ENCODE data around the gene KCNQ1OT1. TPM values are rescaled to one million over a fixed set of nuclear protein-coding genes. Genes with fewer than 3 reads are reported as not detected.

The KCNQ1OT1 gene
- total and polyA plus RNA-seq, 9 of the 15 experiments (the other 6 are each of a cell fraction or from before 2014, with no cell fraction given), result 0.04 to 2.3 (median 0.74) TPM

DNA sequence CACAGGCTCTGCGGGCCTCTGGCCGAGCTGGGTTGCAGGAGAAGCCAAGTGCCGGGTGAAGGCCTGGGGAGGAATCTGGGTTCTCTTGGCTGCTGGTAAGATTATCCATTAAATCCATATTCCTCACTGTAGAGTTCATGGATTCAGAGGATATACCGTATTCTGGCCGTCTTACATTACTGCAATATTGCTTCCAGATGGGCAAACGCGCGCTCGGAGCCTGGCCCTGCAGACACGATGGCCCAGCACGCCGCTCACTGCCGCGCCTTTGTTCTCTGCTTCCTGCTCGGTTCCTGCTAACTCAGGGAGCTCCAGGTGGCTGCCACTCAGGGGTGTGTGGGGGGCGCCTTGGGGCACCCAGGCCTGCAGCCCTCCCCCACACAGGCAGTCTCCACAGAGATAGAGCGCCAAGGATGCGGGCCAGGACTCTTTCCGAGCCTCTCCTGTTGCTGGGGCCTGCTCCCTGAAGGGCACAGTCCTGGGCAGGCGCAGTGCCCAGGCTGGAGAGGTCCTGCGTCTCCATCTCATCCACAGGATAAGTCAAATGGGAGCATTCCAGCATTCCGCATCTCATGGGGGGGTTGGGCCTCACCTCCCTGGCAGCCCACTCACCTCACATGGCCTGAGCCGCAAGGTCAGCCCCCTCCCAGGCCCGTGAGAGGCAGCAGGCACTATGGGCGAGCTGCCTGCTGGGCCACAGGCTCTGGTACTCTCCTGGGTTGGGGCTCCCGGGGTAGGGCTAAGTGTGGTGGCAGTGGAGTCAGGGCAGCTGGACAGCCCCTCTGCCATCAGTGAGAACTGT lies 14.1 kb upstream of the KCNQ1OT1 start:
- Histone ChIP-seq H3K27ac (ENCODE audit: extremely low read depth, low read depth, low read length) (no peak overlapping the region), H3K4me1 (replicated peaks in 1 of 2; ENCODE audit: control insufficient read depth in 2 of 2, insufficient read depth in 2 of 2, low read length in 2 of 2) (peaks cover 0 to 6% of the 10 kb centered on the region in 2 experiments; a peak in 4 of 5 replicates), H3K9me3 (replicated peaks; ENCODE audit: control insufficient read depth, insufficient read depth, low read depth, low read length) (no peaks in the 10 kb centered on the region; the same call in 1 of the 2 replicates), H3K27me3 (ENCODE audit: control insufficient read depth in 2 of 2, insufficient read depth in 2 of 2, low read length in 2 of 2) (peaks cover 2 to 56% of the 10 kb centered on the region in 2 experiments; a peak in 3 of 5 replicates), H3K36me3 (ENCODE audit: control insufficient read depth, insufficient read depth, low read length) (no peaks in the 10 kb centered on the region), H3K9ac (ENCODE audit: insufficient read depth in 1 of 2, low read depth in 2 of 2, low read length in 2 of 2) (0 out of 4 replicates have a peak overlapping the region, but pooled peaks of 1 of the 2 experiments have one; percentile 23), H2AFZ (ENCODE audit: low read depth, low read length) (no peak overlapping the region), H3K4me2 (ENCODE audit: insufficient read depth, low read length) (no peak overlapping the region), H3K9me1 (ENCODE audit: control insufficient read depth, insufficient read depth, low read length) (no peaks in the 10 kb centered on the region), H3K79me2 (ENCODE audit: control insufficient read depth, insufficient read depth, low read length) (no peaks in the 10 kb centered on the region), H4K20me1 (replicated peaks; ENCODE audit: control insufficient read depth, insufficient read depth, low read length) (peaks cover 2% of the 10 kb centered on the region; the same call in 1 of the 2 replicates), H3K4me3 (no peak overlapping the region)
- in situ Hi-C loops (cut with MboI) (no loop called here), intact Hi-C loops (cut with micrococcal nuclease) (no loop called here)
- 41% methylated on average over 26 of the region's 26 CpGs for WGBS (ENCODE audit: insufficient coverage, low coverage, missing lambda C conversion rate)
- ChIA-PET CTCF (ENCODE audit: low intra/inter-chr PET ratio) (no interaction called here), POLR2A (interaction anchor here (0.6 to 2.1 kb wide), 3 partner anchors 10 to 14 kb away, joined by 3 to 14 read pairs (median 3); partner anchors contain the start of gene KCNQ1OT1)
- DNase-seq (ENCODE audit: extremely low read depth in 1 of 4, low spot score in 3 of 4) (no peak), FAIRE-seq (no peak), ATAC-seq (no peak)
- no TSS peak for BruUV-seq (replicated peaks)
- TF ChIP-seq, protein P1, sequence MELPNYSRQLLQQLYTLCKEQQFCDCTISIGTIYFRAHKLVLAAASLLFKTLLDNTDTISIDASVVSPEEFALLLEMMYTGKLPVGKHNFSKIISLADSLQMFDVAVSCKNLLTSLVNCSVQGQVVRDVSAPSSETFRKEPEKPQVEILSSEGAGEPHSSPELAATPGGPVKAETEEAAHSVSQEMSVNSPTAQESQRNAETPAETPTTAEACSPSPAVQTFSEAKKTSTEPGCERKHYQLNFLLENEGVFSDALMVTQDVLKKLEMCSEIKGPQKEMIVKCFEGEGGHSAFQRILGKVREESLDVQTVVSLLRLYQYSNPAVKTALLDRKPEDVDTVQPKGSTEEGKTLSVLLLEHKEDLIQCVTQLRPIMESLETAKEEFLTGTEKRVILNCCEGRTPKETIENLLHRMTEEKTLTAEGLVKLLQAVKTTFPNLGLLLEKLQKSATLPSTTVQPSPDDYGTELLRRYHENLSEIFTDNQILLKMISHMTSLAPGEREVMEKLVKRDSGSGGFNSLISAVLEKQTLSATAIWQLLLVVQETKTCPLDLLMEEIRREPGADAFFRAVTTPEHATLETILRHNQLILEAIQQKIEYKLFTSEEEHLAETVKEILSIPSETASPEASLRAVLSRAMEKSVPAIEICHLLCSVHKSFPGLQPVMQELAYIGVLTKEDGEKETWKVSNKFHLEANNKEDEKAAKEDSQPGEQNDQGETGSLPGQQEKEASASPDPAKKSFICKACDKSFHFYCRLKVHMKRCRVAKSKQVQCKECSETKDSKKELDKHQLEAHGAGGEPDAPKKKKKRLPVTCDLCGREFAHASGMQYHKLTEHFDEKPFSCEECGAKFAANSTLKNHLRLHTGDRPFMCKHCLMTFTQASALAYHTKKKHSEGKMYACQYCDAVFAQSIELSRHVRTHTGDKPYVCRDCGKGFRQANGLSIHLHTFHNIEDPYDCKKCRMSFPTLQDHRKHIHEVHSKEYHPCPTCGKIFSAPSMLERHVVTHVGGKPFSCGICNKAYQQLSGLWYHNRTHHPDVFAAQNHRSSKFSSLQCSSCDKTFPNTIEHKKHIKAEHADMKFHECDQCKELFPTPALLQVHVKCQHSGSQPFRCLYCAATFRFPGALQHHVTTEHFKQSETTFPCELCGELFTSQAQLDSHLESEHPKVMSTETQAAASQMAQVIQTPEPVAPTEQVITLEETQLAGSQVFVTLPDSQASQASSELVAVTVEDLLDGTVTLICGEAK (IDR thresholded peaks at IDR 0.05), result no peak
- TF ChIP-seq, protein P1 (CRISPR knock-in tag; IDR thresholded peaks at IDR 0.05), result no peak
- TF ChIP-seq IRF2 (CRISPR knock-in tag; IDR thresholded peaks at IDR 0.05), result no peak
- no peak for TF ChIP-seq TCFL5 (CRISPR knock-in tag; conservative IDR thresholded peaks at IDR 0.05)
- TF ChIP-seq FOS (IDR thresholded peaks at IDR 0.05; ENCODE audit: extremely low read depth, insufficient read length), result no peak
- TF ChIP-seq DACH1 (IDR thresholded peaks at IDR 0.05; ENCODE audit: partially characterized antibody), result no peak
- TF ChIP-seq CTBP1 (IDR thresholded peaks at IDR 0.05; ENCODE audit: borderline replicate concordance), result no peak
